HL-60 (cell line): ENCODE results near the gene TBC1D9.

Source experiments
- DNase-seq, 2 experiments: peaks; one replicate each; pipeline ENCODE4 v3.0.0-alpha.2; 2010 to 2020; ENCODE audit warnings: low read depth in 1 of 2, low spot score in 1 of 2
- H3K27ac ChIP-seq: fragments of 250-450 bp; sonication (Bioruptor Pico); replicated peaks from 2 replicates; pipeline ENCODE4 v1.5.1; 2020; ENCODE audit warnings: mild to moderate bottlenecking, moderate library complexity
- H3K27me3 ChIP-seq: fragments of 250-450 bp; sonication (Bioruptor Pico); 2 replicates; pipeline ENCODE4 v1.5.1; 2021; ENCODE audit warnings: mild to moderate bottlenecking, moderate library complexity; ENCODE audit not compliant: insufficient read depth, poor library complexity, severe bottlenecking
- H3K4me3 ChIP-seq: replicated peaks from 2 replicates; pipeline ENCODE4 v1.5.1; 2011; ENCODE audit warnings: mild to moderate bottlenecking, control low read depth, low read length; ENCODE audit not compliant: insufficient read depth
- GABPA ChIP-seq: IDR thresholded peaks from 2 replicates; pipeline ENCODE4 v1.6.1; 2012; ENCODE audit warnings: low read depth
- POLR2AphosphoS5 ChIP-seq: IDR thresholded peaks from 2 replicates; pipeline ENCODE4 v1.6.1; 2012; ENCODE audit warnings: low read depth
- SPI1 ChIP-seq: IDR thresholded peaks from 2 replicates; pipeline ENCODE4 v1.6.1; 2012; ENCODE audit warnings: low read depth, mild to moderate bottlenecking, borderline replicate concordance
- TF ChIP-seq, protein P1 (sequence below): IDR thresholded peaks from 2 replicates; pipeline ENCODE4 v1.6.1; 2012; ENCODE audit warnings: low read depth; ENCODE audit not compliant: insufficient replicate concordance
- TF ChIP-seq, protein P2 (sequence below): IDR thresholded peaks from one replicate; pipeline ENCODE4 v1.5.1; 2011; ENCODE audit warnings: low read length, control low read depth, inconsistent platforms; ENCODE audit not compliant: insufficient read depth

The TBC1D9 gene

DNA sequence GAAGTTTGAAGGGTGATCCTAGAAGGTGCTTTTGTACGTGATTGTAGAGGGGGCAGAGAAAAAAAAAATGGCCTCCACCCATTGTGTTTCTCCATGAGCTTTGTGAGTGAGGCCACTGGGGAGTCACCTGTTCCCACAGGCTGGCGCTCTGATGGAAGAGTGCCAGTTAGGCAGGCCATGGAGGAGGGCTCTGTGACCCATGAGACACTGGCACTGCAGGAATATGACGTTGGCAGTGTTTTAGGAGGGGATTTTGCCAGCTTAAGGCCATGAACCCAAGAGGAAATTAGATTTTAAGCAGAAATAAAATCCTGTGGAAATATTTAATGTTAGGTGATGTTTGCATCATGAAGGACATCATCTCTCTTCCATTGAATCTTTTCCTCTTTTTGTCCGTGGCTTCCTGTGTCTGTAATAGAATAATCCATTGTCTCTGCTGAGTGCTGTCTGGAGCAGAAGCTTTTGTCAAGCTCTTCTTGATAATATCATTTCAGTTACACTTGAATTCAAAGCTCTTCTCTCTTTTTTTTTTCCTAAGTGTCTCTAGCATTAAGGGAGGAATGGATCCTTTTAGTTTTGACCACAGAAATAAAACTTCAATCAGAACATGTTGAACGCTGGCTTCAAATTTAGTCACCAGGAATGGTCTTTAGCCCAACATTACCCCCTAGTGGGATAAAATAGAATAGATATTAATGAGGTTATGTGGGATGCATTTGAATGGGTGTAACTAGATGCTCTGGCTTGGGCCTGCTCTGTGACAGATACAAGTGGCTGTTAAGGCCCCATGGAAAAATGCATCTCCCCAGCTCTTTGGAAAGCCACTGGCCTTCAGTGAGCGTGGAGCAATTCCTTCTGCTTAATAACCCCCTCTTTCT is 146.4 kb downstream of the TBC1D9 start:
- no peak for DNase-seq
- TF ChIP-seq POLR2AphosphoS5: no peak
- TF ChIP-seq GABPA: no peak
- TF ChIP-seq SPI1: no peak
- TF ChIP-seq, protein P1, sequence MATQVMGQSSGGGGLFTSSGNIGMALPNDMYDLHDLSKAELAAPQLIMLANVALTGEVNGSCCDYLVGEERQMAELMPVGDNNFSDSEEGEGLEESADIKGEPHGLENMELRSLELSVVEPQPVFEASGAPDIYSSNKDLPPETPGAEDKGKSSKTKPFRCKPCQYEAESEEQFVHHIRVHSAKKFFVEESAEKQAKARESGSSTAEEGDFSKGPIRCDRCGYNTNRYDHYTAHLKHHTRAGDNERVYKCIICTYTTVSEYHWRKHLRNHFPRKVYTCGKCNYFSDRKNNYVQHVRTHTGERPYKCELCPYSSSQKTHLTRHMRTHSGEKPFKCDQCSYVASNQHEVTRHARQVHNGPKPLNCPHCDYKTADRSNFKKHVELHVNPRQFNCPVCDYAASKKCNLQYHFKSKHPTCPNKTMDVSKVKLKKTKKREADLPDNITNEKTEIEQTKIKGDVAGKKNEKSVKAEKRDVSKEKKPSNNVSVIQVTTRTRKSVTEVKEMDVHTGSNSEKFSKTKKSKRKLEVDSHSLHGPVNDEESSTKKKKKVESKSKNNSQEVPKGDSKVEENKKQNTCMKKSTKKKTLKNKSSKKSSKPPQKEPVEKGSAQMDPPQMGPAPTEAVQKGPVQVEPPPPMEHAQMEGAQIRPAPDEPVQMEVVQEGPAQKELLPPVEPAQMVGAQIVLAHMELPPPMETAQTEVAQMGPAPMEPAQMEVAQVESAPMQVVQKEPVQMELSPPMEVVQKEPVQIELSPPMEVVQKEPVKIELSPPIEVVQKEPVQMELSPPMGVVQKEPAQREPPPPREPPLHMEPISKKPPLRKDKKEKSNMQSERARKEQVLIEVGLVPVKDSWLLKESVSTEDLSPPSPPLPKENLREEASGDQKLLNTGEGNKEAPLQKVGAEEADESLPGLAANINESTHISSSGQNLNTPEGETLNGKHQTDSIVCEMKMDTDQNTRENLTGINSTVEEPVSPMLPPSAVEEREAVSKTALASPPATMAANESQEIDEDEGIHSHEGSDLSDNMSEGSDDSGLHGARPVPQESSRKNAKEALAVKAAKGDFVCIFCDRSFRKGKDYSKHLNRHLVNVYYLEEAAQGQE: no peak
- TF ChIP-seq, protein P2, sequence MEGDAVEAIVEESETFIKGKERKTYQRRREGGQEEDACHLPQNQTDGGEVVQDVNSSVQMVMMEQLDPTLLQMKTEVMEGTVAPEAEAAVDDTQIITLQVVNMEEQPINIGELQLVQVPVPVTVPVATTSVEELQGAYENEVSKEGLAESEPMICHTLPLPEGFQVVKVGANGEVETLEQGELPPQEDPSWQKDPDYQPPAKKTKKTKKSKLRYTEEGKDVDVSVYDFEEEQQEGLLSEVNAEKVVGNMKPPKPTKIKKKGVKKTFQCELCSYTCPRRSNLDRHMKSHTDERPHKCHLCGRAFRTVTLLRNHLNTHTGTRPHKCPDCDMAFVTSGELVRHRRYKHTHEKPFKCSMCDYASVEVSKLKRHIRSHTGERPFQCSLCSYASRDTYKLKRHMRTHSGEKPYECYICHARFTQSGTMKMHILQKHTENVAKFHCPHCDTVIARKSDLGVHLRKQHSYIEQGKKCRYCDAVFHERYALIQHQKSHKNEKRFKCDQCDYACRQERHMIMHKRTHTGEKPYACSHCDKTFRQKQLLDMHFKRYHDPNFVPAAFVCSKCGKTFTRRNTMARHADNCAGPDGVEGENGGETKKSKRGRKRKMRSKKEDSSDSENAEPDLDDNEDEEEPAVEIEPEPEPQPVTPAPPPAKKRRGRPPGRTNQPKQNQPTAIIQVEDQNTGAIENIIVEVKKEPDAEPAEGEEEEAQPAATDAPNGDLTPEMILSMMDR: peak; percentile 1
- H3K4me3 ChIP-seq: no peak overlapping the region

DNA sequence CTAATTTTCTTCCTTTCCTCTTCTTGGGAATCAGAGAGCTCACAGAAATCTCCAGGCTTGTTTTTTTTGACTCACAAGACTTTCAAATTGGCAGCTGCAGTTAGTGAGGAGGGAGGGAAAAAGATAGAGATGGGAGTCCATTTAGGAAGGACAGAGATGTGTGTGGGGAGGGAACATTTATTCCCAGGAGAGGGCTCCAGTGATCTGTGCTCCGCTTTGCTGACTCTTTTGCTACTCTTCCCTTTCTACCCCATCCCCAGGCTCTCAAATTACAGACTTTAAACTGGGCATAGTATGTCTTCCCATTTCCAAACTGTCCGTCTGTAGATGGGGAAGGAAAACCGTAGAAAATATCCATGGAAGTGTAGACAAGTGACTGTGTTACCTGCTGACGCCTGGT is 148.3 kb downstream of the TBC1D9 start:
- Histone ChIP-seq H3K27ac (no peak overlapping the region), H3K4me3 (no peak overlapping the region), H3K27me3 (no peaks in the 10 kb centered on the region)
- DNase-seq: no peak
- TF ChIP-seq, protein P2: no peak

More for the DNA sequence above, 146.4 kb downstream of the TBC1D9 start:
- Histone ChIP-seq H3K27ac (no peak overlapping the region), H3K27me3 (no peaks in the 10 kb centered on the region)

DNA sequence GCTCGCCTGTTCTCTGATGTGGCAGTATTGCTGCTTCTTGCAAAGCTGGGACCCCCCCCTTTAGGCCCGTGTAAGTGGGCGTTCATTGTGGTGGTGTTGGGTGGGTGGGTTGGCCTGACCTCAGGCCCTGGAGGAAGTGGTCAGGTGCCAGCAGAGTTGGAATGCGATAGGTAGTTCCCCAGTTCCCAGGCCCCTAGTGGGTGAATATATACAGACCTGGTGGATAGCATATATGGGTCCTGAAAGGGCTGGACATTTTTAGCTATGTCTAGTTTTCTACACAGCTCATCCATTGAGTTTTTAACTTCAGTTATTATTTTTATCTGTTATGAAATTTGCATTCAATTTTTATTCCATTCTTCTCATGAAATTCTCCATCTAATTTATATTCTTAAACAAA is 151.6 kb downstream of the TBC1D9 start:
- DNase-seq: no peak
- Histone ChIP-seq H3K27ac (no peak overlapping the region), H3K4me3 (no peak overlapping the region), H3K27me3 (no peaks in the 10 kb centered on the region)
- TF ChIP-seq POLR2AphosphoS5 (no peak), GABPA (no peak), SPI1 (no peak)
- TF ChIP-seq, protein P2: no peak
- TF ChIP-seq, protein P1: no peak
